Heart right ventricle (tissue), 16 donors: ENCODE results near the gene LRRC27. TPM values are rescaled to one million over a fixed set of nuclear protein-coding genes. Genes with fewer than 3 reads are reported as not detected.
"Not testable (repeated sequence)": the region's sequence is repeated elsewhere in the genome, so short reads cannot be mapped to it uniquely, and the experiment has no call there.

Experiments used
- ATAC-seq, 8 donors: fragments of 200-7000 bp; cut with Tn5 transposase; one replicate each; pipeline ENCODE4 v1.9.1; 2020; ENCODE audit warnings: mild to moderate bottlenecking in 8 of 8, moderate library complexity in 8 of 8, moderate number of reproducible peaks in 1 of 8
- DNase-seq, 2 donors: peaks; one replicate each; pipeline ENCODE4 v3.0.0-alpha.2; 2020
- H3K27ac ChIP-seq, 10 donors: fragments of 200-600 bp; sonication (generic) in 2 of 10; one replicate each; pipeline versions ENCODE4 v1.5.0 to v1.8.0; 2020 to 2022; ENCODE audit warnings: mild to moderate bottlenecking in 3 of 10
- H3K27me3 ChIP-seq, 7 donors: fragments of 200-600 bp; one replicate each; pipeline ENCODE4 v1.8.0; 2021 to 2022; ENCODE audit warnings: mild to moderate bottlenecking in 2 of 7
- H3K36me3 ChIP-seq, 9 donors: fragments of 200-600 bp; sonication (generic) in 1 of 9; one replicate each; pipeline versions ENCODE4 v1.5.0 to v1.8.0; 2020 to 2022; ENCODE audit warnings: mild to moderate bottlenecking in 2 of 9
- H3K4me1 ChIP-seq, 9 donors: fragments of 200-600 bp; sonication (generic) in 1 of 9; one replicate each; pipeline versions ENCODE4 v1.5.0 to v1.8.0; 2020 to 2022; ENCODE audit warnings: mild to moderate bottlenecking in 4 of 9
- H3K4me3 ChIP-seq, 10 donors: fragments of 200-600 bp; sonication (generic) in 2 of 10; one replicate each; pipeline versions ENCODE4 v1.5.0 to v1.8.0; 2020 to 2022; ENCODE audit warnings: mild to moderate bottlenecking in 7 of 10, moderate library complexity in 2 of 10
- H3K9me3 ChIP-seq, 11 donors: fragments of 200-600 bp in 10 of 11; sonication (generic) in 2 of 11; one replicate each; pipeline versions ENCODE4 v1.5.0 to v1.8.0; 2013 to 2022; ENCODE audit warnings: mild to moderate bottlenecking in 2 of 11, control low read depth in 1 of 11, moderate library complexity in 1 of 11
- CTCF ChIP-seq, 9 donors: fragments of 200-600 bp; sonication (generic) in 2 of 9; IDR thresholded peaks; one replicate each; pipeline versions ENCODE4 v1.5.0 to v1.8.0; 2021 to 2022; ENCODE audit warnings: antibody characterized with exemption in 9 of 9, mild to moderate bottlenecking in 5 of 9, moderate library complexity in 1 of 9
- WGBS, 2 donors: extraction: QIAGEN DNeasy Blood & Tissue Kit; methylation state at CpG; one replicate each; pipeline ENCODE4 v1.1.7; 2013; ENCODE audit warnings: inconsistent platforms in 1 of 2; 5-methylcytosine and 5-hydroxymethylcytosine counted together
- intact Hi-C, 10 donors: fragments of 100-400 bp; cut with DNase I; formaldehyde crosslinking; loops; one replicate each; pipeline versions ENCODE4 v1.11.1 to v1.14.2; 2022
- polyA plus RNA-seq, 2 donors: library from polyadenylated mRNA; stranded (reverse); fragments of 200-250 nt; gene quantifications; one replicate each; pipeline ENCODE4 v1.2.3, GENCODE V29; 2013
- total RNA-seq, 10 donors: library from RNA; stranded (reverse); fragmentation: NEBNext Ultra II Directional in 3 of 10; extraction: Animal tissue kit (Norgen Biotek cat#: 25700) in 3 of 10; gene quantifications; one replicate each; pipeline versions ENCODE4 v1.2.1 to v1.2.4, GENCODE V29; 2021 to 2023
- donor health status: Arrhythmogenic right ventricular cardiomyopathy.
- donor health status: ischemic (EF 13 %, LVEDD 7.1; RV severe dilation, severe dysfunction).
- donor health status: healthy with polysubstance abuse.
- donor health status: DM: no; HTN: yes; CAD: no.
- donor health status: DM: no; HTN: no; CAD: no.
- donor health status: ischemic (EF 25% LVEDD 6.9; RV normal size, moderate dysfunction).
- donor health status: ischemic (EF 25% LVEDD 5.7; RV mildly dilated, moderate dysfunction).
- donor health status: healthy.
- donor health status: DM: yes; HTN: yes; CAD: no.
- donor health status: Ischemic cardiomyopathy.
- donor health status: ischemic (EF 35%, LVEDD 5.7; RV mildly dilated, moderate dysfunction).
- donor health status: nonischemic (EF 11% LVEDD 7.7; RV severe dilation, severe dysfunction).
- donor health status: DM: yes; HTN: yes; CAD: no.
- donor health status: PGD.
- donor health status: ischemic (EF 29% LVEDD 5.4; RV normal size, mild dysfunction).
- donor health status: nonischemic (EF 23%, LVEDD 6.1; RV moderate dilation, normal function).

Gene LRRC27
- total and polyA plus RNA-seq, 12 donors = 3.0 to 8.1 (median 4.7) TPM

DNA sequence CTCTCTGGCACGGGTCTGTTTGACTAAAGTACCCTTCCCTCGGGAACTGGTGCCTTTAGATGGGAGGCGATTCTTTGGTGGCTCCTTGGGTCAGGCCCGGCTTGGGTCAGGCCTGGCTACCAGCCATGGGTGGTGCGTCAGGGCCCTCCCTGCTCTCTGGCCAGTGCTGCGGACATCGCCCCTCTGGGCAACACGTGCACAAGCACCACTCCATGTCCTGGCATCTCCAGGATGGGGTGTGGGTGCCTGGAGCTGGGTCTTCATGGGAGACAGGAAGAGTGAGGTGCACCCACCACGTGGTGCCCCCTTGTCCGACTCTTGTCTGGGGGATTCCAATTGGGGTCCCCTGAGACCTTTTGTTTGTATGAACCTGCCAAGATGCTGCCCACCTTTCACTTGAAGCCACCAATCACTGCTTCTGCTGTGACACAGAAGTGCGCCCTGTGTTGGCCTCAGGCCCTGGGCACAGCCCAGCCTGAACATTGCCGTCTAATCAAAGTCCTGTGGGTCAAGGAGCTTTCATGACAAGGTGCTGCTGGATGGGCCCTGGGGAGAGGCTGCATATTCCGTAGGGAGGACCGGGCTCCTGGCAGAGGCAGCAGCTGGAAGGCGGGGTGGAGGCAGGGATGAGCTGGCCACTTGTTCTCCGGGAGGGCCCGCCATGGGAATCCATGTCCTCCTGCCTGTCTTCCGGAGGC lies 53.9 kb downstream of the LRRC27 start:
- no peaks in the 10 kb centered on the region for H3K36me3 ChIP-seq
- H3K27me3 ChIP-seq = no peaks in the 10 kb centered on the region
- 83 to 84% methylated on average over 17 to 18 of the region's 18 CpGs for WGBS, 2 donors
- peaks cover 0 to 4% (median 0%) of the 10 kb centered on the region in 11 donors for H3K9me3 ChIP-seq
- H3K4me1 ChIP-seq = peaks cover 3 to 25% (median 12%) of the 10 kb centered on the region in 9 donors
- TF ChIP-seq CTCF (IDR thresholded peaks at IDR 0.05) = no peak
- no peak for DNase-seq
- no peak overlapping the region for H3K27ac ChIP-seq
- peak in 3 of 8 donors; percentile 20 to 29 (median 23) for ATAC-seq
- intact Hi-C loops = loop anchor here in 6 of 10 donors (2.0 to 10.0 kb wide), 3 partner anchors 66 to 259 kb away; no protein-coding TSS in a partner anchor
- H3K4me3 ChIP-seq = no peak overlapping the region

DNA sequence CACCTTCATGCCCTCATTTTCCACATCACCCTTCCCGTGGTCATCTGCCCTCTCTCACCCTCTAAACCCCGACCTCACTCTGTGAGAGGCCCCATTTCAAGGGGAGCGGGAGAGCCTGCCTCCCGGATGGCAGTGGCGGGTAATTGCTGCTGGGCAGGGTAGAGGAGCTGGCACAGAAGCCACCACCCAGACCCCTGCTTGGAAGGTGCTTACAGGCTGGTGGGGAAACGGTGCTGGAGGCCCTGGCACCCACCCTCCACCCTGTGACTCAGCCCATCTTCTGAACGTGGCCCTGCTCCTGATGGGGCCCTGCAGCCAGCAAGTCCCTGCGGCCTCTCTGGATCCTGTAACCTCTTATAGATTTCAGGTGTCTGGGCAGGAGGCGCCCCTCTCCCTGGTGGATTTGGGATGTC lies 54.4 kb downstream of the LRRC27 start:
- ATAC-seq = peak in 1 of 8 donors; percentile 28
- intact Hi-C loops = loop anchor here in 5 of 10 donors (2.0 to 10.0 kb wide), 3 partner anchors 66 to 258 kb away; no protein-coding TSS in a partner anchor
- no peak for DNase-seq
- Histone ChIP-seq H3K4me1 (peaks cover 3 to 25% (median 12%) of the 10 kb centered on the region in 9 donors), H3K27me3 (no peaks in the 10 kb centered on the region), H3K9me3 (peaks cover 0 to 3% (median 0%) of the 10 kb centered on the region in 11 donors), H3K36me3 (no peaks in the 10 kb centered on the region), H3K27ac (no peak overlapping the region), H3K4me3 (no peak overlapping the region)
- 81 to 82% methylated on average over 9 of the region's 9 CpGs for WGBS, 2 donors
- no peak for TF ChIP-seq CTCF (IDR thresholded peaks at IDR 0.05)

GRCh38 chr10:132386896-132387295 lies 54.9 kb downstream of the LRRC27 start:
- WGBS, 2 donors = 95 to 100% methylated on average over 1 of the region's 1 CpG
- not testable (repeated sequence) for DNase-seq, ATAC-seq, H3K27ac ChIP-seq, H3K4me3 ChIP-seq, H3K27me3 ChIP-seq, H3K9me3 ChIP-seq, H3K36me3 ChIP-seq
- peaks cover 3 to 25% (median 12%) of the 10 kb centered on the region in 9 donors for H3K4me1 ChIP-seq
- intact Hi-C loops = loop anchor here in 6 of 10 donors (1.0 to 10.0 kb wide), 4 partner anchors 65 to 258 kb away; no protein-coding TSS in a partner anchor

DNA sequence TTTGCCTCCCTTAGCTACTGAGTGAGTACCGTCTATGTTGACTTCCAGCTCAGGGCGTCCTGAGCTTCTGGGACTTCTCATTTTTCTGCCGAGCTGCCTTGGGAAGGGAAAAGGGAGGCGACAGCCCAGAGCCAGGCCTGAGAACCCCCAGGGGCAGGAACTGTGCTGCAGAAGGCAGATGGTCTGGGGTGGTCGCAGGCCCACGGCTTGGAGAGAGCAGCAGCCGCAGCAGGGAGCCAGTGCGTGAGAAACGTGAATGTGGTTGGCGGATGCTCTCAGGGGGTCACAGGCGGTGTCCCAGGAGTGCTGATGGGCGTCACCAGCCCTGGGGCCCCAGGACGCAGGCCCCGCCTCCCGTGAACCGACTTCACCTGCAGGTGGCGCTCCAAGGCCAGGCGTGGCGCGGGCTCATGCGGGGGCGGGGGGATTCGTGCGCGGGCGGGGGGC lies 55.8 kb downstream of the LRRC27 start:
- H3K27me3 ChIP-seq = no peaks in the 10 kb centered on the region
- ATAC-seq = peak; percentile 58 to 81 (median 75)
- peak; percentile 68 to 80 for DNase-seq
- no peaks in the 10 kb centered on the region for H3K9me3 ChIP-seq
- intact Hi-C loops = loop anchor here in 8 of 10 donors (1.0 to 10.0 kb wide), 4 partner anchors 65 to 257 kb away; no protein-coding TSS in a partner anchor
- TF ChIP-seq CTCF (IDR thresholded peaks at IDR 0.05) = peak; percentile 27 to 72 (median 62)
- WGBS, 2 donors = 3 to 6% methylated on average over 25 to 26 of the region's 26 CpGs
- H3K27ac ChIP-seq = peak overlapping the region in 3 of 10 donors; percentile 11 to 52 (median 37)
- H3K4me3 ChIP-seq = no peak overlapping the region
- peaks cover 3 to 25% (median 12%) of the 10 kb centered on the region in 9 donors for H3K4me1 ChIP-seq
- H3K36me3 ChIP-seq = no peaks in the 10 kb centered on the region
